Measurements from ENCODE around the gene VWA8.
A peak's percentile ranks its signal among the peaks of the same experiment; 100 is the strongest.

Gene VWA8

DNA sequence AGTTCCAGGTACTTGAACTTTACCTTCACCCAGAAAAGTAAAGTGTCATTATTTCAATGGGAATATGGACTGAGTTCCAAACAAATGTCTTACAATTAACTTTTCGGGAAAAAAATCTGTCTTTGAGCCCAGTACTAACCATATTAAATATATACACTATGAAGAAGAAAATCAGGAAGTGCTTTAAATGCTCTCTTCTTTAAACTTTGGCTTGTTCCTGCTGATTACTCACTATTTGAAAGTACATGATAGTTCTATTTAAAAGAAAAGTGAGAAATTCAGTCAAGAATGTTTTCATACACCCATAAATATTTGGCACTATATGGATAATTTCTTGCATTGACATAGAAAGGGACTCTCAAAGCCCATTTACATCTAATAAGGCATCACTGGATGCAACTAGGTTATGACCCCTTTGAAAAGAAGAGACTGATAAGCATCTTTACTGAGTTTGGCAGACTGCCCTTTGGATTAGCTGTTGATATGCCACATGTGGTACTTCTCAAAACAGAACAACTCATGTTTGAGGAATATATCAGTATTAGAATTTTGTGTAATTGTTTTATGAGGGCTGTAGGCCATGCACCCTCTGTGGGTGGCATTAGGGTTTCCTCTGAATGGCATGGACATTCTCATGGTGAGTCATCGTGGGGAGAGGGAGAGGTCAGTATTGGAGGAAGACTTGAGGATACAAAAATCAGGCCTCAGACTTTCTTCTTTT lies 25.0 kb upstream of the VWA8 start:
- DNase-seq (ENCODE audit: low read depth, low spot score), result peak; percentile 28
- no peak overlapping the region for H3K4me3 ChIP-seq (ENCODE audit: low read depth, low read length)
- TF ChIP-seq, protein P1, sequence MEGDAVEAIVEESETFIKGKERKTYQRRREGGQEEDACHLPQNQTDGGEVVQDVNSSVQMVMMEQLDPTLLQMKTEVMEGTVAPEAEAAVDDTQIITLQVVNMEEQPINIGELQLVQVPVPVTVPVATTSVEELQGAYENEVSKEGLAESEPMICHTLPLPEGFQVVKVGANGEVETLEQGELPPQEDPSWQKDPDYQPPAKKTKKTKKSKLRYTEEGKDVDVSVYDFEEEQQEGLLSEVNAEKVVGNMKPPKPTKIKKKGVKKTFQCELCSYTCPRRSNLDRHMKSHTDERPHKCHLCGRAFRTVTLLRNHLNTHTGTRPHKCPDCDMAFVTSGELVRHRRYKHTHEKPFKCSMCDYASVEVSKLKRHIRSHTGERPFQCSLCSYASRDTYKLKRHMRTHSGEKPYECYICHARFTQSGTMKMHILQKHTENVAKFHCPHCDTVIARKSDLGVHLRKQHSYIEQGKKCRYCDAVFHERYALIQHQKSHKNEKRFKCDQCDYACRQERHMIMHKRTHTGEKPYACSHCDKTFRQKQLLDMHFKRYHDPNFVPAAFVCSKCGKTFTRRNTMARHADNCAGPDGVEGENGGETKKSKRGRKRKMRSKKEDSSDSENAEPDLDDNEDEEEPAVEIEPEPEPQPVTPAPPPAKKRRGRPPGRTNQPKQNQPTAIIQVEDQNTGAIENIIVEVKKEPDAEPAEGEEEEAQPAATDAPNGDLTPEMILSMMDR (IDR thresholded peaks at IDR 0.05; ENCODE audit: insufficient read depth, low read length, missing control alignments), result no peak
- ChIA-PET CTCF (interaction anchor here (1.1 to 1.2 kb wide), 2 partner anchors 9 to 318 kb away, joined by 3 to 4 read pairs; no protein-coding TSS in a partner anchor), POLR2A (no interaction called here)

DNA sequence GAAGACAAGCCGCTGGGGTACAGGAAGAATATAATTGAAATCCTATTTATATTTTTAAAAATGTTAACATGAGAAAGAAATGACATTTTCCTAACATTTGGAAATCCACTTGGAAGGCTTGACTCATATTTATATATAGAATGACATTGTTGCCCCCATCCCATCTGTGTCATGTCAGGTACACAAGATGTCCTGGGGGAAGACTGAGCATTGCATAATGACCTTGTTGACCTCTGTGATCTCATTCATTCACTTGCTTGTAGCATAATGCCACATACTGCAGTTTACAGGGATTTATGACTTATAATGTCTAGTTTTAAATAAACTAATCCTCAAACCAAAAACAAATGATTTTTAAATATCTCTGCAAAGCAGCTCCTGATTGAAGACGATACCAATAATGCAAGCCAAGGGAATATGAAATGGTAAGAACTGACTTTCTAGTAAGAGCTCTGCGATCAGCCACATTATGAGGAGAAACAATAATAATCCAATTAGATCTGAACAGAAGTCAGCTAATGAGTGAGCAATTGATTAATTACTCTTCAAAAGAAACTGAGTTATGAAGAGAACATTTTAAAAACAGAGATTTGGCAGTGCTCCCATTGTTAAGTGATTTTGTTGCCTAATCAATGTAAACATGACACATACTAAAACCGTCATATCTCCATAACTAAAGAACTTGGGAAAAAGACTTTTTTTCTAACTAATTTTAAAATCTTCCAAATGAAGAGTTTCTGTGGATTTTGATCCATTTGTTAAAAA lies 21.2 kb upstream of the VWA8 start:
- DNase-seq (ENCODE audit: low read depth, low spot score), result no peak
- no peak overlapping the region for H3K4me3 ChIP-seq (ENCODE audit: low read depth, low read length)
- ChIA-PET POLR2A (no interaction called here), CTCF (interaction anchor here (1.1 to 1.5 kb wide), 2 partner anchors 13 to 20 kb away, joined by 3 to 5 read pairs; no protein-coding TSS in a partner anchor)
- TF ChIP-seq, protein P1 (IDR thresholded peaks at IDR 0.05; ENCODE audit: insufficient read depth, low read length, missing control alignments), result no peak

DNA sequence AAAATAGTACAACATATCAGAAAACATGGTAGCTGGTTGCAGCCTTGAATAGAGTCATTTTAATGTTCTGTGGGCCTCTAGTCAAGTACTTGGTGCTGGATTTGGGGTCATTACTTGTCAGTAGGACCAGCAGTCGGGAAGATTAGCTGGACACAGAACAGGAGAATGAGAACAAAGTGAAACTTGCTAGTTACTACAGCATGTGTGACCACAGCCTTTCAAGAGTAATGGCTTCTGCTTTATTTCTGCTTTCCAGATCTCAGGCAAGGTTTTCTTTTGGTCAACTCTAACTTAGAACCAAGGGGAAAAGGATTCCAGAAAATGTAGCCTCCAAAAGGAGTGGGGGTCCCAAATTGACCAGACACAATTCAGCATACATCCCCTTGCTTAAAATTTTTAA lies 17.1 kb upstream of the VWA8 start:
- no peak for DNase-seq (ENCODE audit: low read depth, low spot score)
- TF ChIP-seq, protein P1 (IDR thresholded peaks at IDR 0.05; ENCODE audit: insufficient read depth, low read length, missing control alignments), result no peak
- no peak overlapping the region for H3K4me3 ChIP-seq (ENCODE audit: low read depth, low read length)
- ChIA-PET CTCF (no interaction called here), POLR2A (no interaction called here)

DNA sequence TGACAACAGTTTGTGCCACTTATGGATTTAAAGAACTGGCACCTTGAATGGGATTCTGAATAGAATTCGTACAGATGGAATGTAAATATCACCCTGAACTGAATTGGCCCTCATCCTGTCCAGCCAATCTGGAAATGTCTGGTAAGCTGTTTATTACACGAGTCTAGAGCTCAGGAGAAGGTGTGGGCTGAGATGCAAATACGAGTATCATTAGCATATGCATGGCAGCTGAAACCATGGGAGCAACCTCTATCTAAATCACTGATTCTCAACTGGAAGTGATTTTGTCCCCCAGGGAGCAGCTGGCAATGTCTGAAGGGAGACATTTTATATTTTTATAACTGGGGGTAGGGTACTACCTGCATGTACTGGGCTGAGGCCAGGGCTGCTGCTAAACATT lies 15.6 kb upstream of the VWA8 start:
- ChIA-PET POLR2A (no interaction called here), CTCF (interaction anchor here (1.0 to 1.7 kb wide), 2 partner anchors 9 to 308 kb away, joined by 3 to 4 read pairs; no protein-coding TSS in a partner anchor)
- TF ChIP-seq, protein P1 (IDR thresholded peaks at IDR 0.05; ENCODE audit: insufficient read depth, low read length, missing control alignments), result no peak
- DNase-seq (ENCODE audit: low read depth, low spot score), result no peak
- no peak overlapping the region for H3K4me3 ChIP-seq (ENCODE audit: low read depth, low read length)

DNA sequence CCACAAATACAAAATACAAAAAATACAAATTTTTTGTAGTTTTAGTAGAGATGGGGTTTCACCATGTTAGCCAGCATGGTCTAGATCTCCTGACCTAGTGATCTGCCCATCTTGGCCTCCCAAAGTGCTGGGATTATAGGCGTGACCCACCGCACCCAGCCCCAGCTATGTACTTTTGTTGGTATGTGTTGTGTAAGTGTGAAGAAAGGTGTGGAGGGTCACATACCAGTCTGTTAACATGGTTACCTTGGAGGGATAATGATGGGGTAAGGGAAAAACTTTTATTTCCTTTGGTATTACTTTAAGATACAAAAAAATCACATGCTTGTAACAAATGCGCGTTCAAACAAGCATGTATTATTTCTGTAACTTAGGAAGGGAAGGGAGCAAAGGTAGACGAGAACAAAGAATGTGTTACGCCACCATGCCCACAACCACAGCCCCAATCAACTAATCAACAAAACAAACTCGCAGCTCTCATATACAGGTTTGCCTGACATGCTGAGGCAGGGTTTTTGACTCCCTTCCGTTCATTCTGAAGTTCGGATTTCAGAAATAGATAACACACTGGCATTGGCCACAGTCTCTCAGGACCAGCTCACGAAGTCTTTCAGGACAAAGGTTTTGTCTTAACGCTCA lies 13.5 kb upstream of the VWA8 start:
- POLR2A ChIA-PET, result interaction anchor here (1.5 kb wide), 1 partner anchor 13 kb away, joined by 4 read pairs; the partner anchor contains the start of gene VWA8
- CTCF ChIA-PET, result no interaction called here
- TF ChIP-seq, protein P1 (IDR thresholded peaks at IDR 0.05; ENCODE audit: insufficient read depth, low read length, missing control alignments), result no peak
- no peak for DNase-seq (ENCODE audit: low read depth, low spot score)
- no peak overlapping the region for H3K4me3 ChIP-seq (ENCODE audit: low read depth, low read length)

All from AG04449 (cell line).